Thoracic aorta (tissue), 2 donors: ENCODE measurements around the gene STPG3. TPM values are rescaled to one million over a fixed set of nuclear protein-coding genes. Genes with fewer than 3 reads are reported as not detected.

ENCODE experiments used
- ATAC-seq: fragments of 150-250 bp; one replicate; pipeline ENCODE4 v1.8.0; 2017; ENCODE audit warnings: low read depth; ENCODE audit not compliant: insufficient number of reproducible peaks, low FRiP score
- DNase-seq: peaks from one replicate; pipeline ENCODE4 v3.0.0-alpha.2; 2020; ENCODE audit warnings: low spot score
- H3K27ac ChIP-seq, 2 donors: fragments of 200-600 bp; sonication (generic); 1 replicate in 1 of 2; 2 replicates in 1 of 2; pipeline ENCODE4 v1.5.1; 2016; ENCODE audit warnings: mild to moderate bottlenecking in 2 of 2, moderate library complexity in 2 of 2
- H3K27me3 ChIP-seq: fragments of 200-600 bp; sonication (generic); replicated peaks from 2 replicates; pipeline ENCODE4 v1.6.0; 2016; ENCODE audit warnings: mild to moderate bottlenecking; ENCODE audit not compliant: insufficient read depth
- H3K36me3 ChIP-seq: fragments of 200-600 bp; sonication (generic); one replicate; pipeline ENCODE4 v1.5.1; 2016
- H3K4me1 ChIP-seq, 2 donors: fragments of 200-600 bp; sonication (generic); 1 replicate in 1 of 2; 2 replicates in 1 of 2; pipeline versions ENCODE4 v1.5.1 to v1.6.0; 2016; ENCODE audit warnings: low read depth in 2 of 2, mild to moderate bottlenecking in 1 of 2; ENCODE audit not compliant: control insufficient read depth in 1 of 2
- H3K4me3 ChIP-seq: fragments of 200-600 bp; sonication (generic); 2 replicates; pipeline ENCODE4 v1.5.1; 2016; ENCODE audit warnings: mild to moderate bottlenecking
- H3K9me3 ChIP-seq: fragments of 200-600 bp; sonication (generic); 2 replicates; pipeline ENCODE4 v1.5.1; 2016
- CTCF ChIP-seq: fragments of 200-600 bp; sonication (generic); IDR thresholded peaks from one replicate; pipeline ENCODE4 v1.5.1; 2019; ENCODE audit warnings: antibody characterized with exemption
- total RNA-seq, 2 donors: library from RNA; depleted of rRNA; stranded (reverse); fragments of >200 nt; gene quantifications; one replicate each; pipeline versions ENCODE4 v1.1.0 to v1.2.3, GENCODE V29; 2016

The STPG3 gene
- total RNA-seq, 2 donors from 2014 or later, result not detected

- no peaks in the 10 kb centered on the region for H3K27me3 ChIP-seq
- ATAC-seq (no peak), DNase-seq (no peak)
- no peaks in the 10 kb centered on the region for H3K36me3 ChIP-seq
- no peak overlapping the region for H3K4me3 ChIP-seq
- no peaks in the 10 kb centered on the region for H3K4me1 ChIP-seq
- no peak overlapping the region for H3K27ac ChIP-seq
- no peaks in the 10 kb centered on the region for H3K9me3 ChIP-seq
- TF ChIP-seq CTCF, result no peak
Observed at GRCh38 chr9:137216188-137216965, 34.7 kb upstream of the STPG3 start.

- peaks cover 3 to 7% of the 10 kb centered on the region in 2 donors for H3K4me1 ChIP-seq
- no peak overlapping the region for H3K27ac ChIP-seq
- no peak overlapping the region for H3K4me3 ChIP-seq
- TF ChIP-seq CTCF, result no peak
- DNase-seq (no peak), ATAC-seq (no peak)
- no peaks in the 10 kb centered on the region for H3K36me3 ChIP-seq
- no peaks in the 10 kb centered on the region for H3K27me3 ChIP-seq
- no peaks in the 10 kb centered on the region for H3K9me3 ChIP-seq
Observed at GRCh38 chr9:137217276-137218211, 33.5 kb upstream of the STPG3 start.

GRCh38 chr9:137218212-137218753 is 32.8 kb upstream of the STPG3 start:
- Histone ChIP-seq H3K9me3 (no peaks in the 10 kb centered on the region), H3K27ac (no peak overlapping the region), H3K27me3 (no peaks in the 10 kb centered on the region), H3K4me3 (no peak overlapping the region), H3K4me1 (peaks cover 7 to 13% of the 10 kb centered on the region in 2 donors), H3K36me3 (no peaks in the 10 kb centered on the region)
- DNase-seq (no peak), ATAC-seq (no peak)
- no peak for TF ChIP-seq CTCF

GRCh38 chr9:137218754-137219271 is 32.3 kb upstream of the STPG3 start:
- no peak for TF ChIP-seq CTCF
- DNase-seq, result no peak
- H3K9me3 ChIP-seq, result no peaks in the 10 kb centered on the region
- peaks cover 7 to 14% of the 10 kb centered on the region in 2 donors for H3K4me1 ChIP-seq
- no peaks in the 10 kb centered on the region for H3K27me3 ChIP-seq
- no peak overlapping the region for H3K27ac ChIP-seq
- H3K36me3 ChIP-seq, result no peaks in the 10 kb centered on the region
- H3K4me3 ChIP-seq, result no peak overlapping the region
- ATAC-seq, result no peak
